H1 (cell line): Measurements from ENCODE around the gene XAB2. TPM values are rescaled to one million over a fixed set of nuclear protein-coding genes. Genes with fewer than 3 reads are reported as not detected.

Experiments used
- NRF1 ChIP-seq: IDR thresholded peaks from 2 replicates; pipeline ENCODE4 v1.6.1; 2011; ENCODE audit warnings: mild to moderate bottlenecking, low read depth, low read length, improper control_type of control experiment
- POLR2AphosphoS5 ChIP-seq: IDR thresholded peaks from 2 replicates; pipeline ENCODE4 v1.6.1; 2011; ENCODE audit warnings: low read depth, low read length
- SIRT6 ChIP-seq: IDR thresholded peaks from one replicate; pipeline ENCODE4 v1.7.1; 2012; ENCODE audit warnings: low read length, inconsistent platforms
- SP4 ChIP-seq: IDR thresholded peaks from 2 replicates; pipeline ENCODE4 v1.6.1; 2012; ENCODE audit warnings: low read length, inconsistent platforms
- polyA plus RNA-seq, 7 experiments: library from polyadenylated mRNA; depleted of rRNA in 3 of 7; stranded (reverse) in 5 of 7; unstranded in 2 of 7; fragments of >200 nt in 5 of 7; fragments of 200-250 nt in 2 of 7; gene quantifications; 1 replicate in 5 of 7; 2 replicates in 1 of 7; 4 replicates in 1 of 7; pipeline versions ENCODE4 v1.2.1 to v1.2.3, GENCODE V29; 2011 to 2013; ENCODE audit warnings: missing spikeins in 2 of 7, mixed read lengths in 2 of 7
- total RNA-seq: library from RNA; stranded (reverse); fragmentation: NEBNext Ultra II Directional; extraction: Animal tissue kit (Norgen Biotek cat#: 25700); gene quantifications from 2 replicates; pipeline ENCODE4 v1.2.1, GENCODE V29; 2021
- TF ChIP-seq, protein P1 (sequence below): fragments of 300-600 bp; sonication (generic); IDR thresholded peaks from 2 replicates; pipeline ENCODE4 v1.7.1; 2012; ENCODE audit warnings: low read length, moderate library complexity, mild to moderate bottlenecking, inconsistent platforms; ENCODE audit not compliant: insufficient replicate concordance

Gene XAB2
- total and polyA plus RNA-seq, 2 of the 8 experiments (the other 6 are each of a cell fraction or from before 2014, with no cell fraction given): 48.2 to 49.4 TPM

DNA sequence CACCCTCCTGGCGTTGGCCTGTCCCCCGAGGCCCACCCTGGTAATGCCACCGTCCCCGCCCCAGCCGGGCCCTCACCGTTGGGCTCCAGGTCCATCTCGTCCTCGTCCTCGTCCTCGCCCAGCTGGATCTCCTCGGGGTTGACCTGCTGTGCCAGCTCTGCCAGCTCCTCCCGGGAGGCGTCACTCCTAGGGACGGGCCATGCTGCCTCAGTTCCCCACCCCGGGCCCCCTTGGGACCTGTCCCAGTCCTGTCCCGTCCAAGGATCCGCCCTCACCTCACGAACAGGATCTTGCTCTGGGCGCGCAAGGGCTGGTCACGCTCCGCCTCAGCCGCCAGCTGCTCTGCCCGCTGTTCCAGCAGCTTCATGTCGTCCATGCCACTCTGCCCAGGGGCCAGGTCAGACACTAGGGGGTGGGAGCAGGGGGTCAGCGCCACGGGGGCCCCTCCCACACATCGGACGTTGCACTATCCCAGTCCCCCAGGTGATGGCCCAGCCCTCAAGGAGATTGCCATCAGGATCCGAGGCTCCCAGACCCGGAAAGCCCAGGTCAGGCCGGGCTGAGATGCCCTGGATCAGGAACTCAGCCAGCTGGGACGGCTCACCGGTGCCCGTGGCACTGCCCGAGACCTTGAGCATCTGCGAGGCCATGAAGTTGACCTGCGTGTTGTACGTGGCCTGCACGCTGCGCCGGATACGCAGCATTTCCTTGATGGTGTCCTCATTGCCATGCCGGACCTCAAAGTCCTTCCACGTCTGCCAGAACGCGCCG lies 9.5 kb downstream of the XAB2 start (continued):
- TF ChIP-seq, protein P1, sequence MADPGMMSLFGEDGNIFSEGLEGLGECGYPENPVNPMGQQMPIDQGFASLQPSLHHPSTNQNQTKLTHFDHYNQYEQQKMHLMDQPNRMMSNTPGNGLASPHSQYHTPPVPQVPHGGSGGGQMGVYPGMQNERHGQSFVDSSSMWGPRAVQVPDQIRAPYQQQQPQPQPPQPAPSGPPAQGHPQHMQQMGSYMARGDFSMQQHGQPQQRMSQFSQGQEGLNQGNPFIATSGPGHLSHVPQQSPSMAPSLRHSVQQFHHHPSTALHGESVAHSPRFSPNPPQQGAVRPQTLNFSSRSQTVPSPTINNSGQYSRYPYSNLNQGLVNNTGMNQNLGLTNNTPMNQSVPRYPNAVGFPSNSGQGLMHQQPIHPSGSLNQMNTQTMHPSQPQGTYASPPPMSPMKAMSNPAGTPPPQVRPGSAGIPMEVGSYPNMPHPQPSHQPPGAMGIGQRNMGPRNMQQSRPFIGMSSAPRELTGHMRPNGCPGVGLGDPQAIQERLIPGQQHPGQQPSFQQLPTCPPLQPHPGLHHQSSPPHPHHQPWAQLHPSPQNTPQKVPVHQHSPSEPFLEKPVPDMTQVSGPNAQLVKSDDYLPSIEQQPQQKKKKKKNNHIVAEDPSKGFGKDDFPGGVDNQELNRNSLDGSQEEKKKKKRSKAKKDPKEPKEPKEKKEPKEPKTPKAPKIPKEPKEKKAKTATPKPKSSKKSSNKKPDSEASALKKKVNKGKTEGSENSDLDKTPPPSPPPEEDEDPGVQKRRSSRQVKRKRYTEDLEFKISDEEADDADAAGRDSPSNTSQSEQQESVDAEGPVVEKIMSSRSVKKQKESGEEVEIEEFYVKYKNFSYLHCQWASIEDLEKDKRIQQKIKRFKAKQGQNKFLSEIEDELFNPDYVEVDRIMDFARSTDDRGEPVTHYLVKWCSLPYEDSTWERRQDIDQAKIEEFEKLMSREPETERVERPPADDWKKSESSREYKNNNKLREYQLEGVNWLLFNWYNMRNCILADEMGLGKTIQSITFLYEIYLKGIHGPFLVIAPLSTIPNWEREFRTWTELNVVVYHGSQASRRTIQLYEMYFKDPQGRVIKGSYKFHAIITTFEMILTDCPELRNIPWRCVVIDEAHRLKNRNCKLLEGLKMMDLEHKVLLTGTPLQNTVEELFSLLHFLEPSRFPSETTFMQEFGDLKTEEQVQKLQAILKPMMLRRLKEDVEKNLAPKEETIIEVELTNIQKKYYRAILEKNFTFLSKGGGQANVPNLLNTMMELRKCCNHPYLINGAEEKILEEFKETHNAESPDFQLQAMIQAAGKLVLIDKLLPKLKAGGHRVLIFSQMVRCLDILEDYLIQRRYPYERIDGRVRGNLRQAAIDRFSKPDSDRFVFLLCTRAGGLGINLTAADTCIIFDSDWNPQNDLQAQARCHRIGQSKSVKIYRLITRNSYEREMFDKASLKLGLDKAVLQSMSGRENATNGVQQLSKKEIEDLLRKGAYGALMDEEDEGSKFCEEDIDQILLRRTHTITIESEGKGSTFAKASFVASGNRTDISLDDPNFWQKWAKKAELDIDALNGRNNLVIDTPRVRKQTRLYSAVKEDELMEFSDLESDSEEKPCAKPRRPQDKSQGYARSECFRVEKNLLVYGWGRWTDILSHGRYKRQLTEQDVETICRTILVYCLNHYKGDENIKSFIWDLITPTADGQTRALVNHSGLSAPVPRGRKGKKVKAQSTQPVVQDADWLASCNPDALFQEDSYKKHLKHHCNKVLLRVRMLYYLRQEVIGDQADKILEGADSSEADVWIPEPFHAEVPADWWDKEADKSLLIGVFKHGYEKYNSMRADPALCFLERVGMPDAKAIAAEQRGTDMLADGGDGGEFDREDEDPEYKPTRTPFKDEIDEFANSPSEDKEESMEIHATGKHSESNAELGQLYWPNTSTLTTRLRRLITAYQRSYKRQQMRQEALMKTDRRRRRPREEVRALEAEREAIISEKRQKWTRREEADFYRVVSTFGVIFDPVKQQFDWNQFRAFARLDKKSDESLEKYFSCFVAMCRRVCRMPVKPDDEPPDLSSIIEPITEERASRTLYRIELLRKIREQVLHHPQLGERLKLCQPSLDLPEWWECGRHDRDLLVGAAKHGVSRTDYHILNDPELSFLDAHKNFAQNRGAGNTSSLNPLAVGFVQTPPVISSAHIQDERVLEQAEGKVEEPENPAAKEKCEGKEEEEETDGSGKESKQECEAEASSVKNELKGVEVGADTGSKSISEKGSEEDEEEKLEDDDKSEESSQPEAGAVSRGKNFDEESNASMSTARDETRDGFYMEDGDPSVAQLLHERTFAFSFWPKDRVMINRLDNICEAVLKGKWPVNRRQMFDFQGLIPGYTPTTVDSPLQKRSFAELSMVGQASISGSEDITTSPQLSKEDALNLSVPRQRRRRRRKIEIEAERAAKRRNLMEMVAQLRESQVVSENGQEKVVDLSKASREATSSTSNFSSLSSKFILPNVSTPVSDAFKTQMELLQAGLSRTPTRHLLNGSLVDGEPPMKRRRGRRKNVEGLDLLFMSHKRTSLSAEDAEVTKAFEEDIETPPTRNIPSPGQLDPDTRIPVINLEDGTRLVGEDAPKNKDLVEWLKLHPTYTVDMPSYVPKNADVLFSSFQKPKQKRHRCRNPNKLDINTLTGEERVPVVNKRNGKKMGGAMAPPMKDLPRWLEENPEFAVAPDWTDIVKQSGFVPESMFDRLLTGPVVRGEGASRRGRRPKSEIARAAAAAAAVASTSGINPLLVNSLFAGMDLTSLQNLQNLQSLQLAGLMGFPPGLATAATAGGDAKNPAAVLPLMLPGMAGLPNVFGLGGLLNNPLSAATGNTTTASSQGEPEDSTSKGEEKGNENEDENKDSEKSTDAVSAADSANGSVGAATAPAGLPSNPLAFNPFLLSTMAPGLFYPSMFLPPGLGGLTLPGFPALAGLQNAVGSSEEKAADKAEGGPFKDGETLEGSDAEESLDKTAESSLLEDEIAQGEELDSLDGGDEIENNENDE: no peak
- TF ChIP-seq SIRT6: no peak
- TF ChIP-seq NRF1: no peak
- no peak for TF ChIP-seq POLR2AphosphoS5
- no peak for TF ChIP-seq SP4
- TF ChIP-seq, all 59 proteins: peak for 0
